Endothelial cell of umbilical vein (primary cell): ENCODE measurements around the gene COL1A1. TPM values are rescaled to one million over a fixed set of nuclear protein-coding genes. Genes with fewer than 3 reads are reported as not detected.

Experiments
- BruUV-seq: library from RNA; stranded (reverse); fragments of 400-500 nt; replicated peaks from 2 replicates; lab custom pipeline; 2021; lab: Mats Ljungman, UMichigan
- CTCF ChIA-PET: fragments of 300-600, 350-600 bp; sonication (Branson Sonifier 250); formaldehyde crosslinking; loops from one replicate; lab custom pipeline; 2021; ENCODE audit warnings: antibody characterized with exemption, inconsistent platforms; lab: Charles Lee
- POLR2A ChIA-PET: fragments of 300-600, 350-600 bp; sonication (Branson Sonifier 250); formaldehyde crosslinking; loops from one replicate; lab custom pipeline; 2021; ENCODE audit warnings: antibody characterized with exemption, inconsistent platforms; lab: Charles Lee
- DNase-seq: peaks from one replicate; pipeline ENCODE4 v3.0.0-alpha.2; 2011; ENCODE audit warnings: low read depth, low spot score
- FAIRE-seq: peaks from 2 replicates; lab custom pipeline; 2011; peaks lifted over from hg19 to GRCh38; lab: Jason Lieb, UNC
- H2AFZ ChIP-seq: 2 replicates; pipeline ENCODE4 v1.6.0; 2012; ENCODE audit warnings: low read depth, low read length, control low read depth, inconsistent platforms
- H3K27ac ChIP-seq: 2 replicates; pipeline ENCODE4 v1.5.1; 2011; ENCODE audit warnings: low read depth, mild to moderate bottlenecking, control low read depth, low read length, moderate library complexity; ENCODE audit not compliant: insufficient read depth
- H3K27me3 ChIP-seq, 2 experiments: 2 replicates each; pipeline versions ENCODE4 v1.6.0 to v1.6.1; 2011; ENCODE audit warnings: low read length in 2 of 2, mixed read lengths in 1 of 2; ENCODE audit not compliant: control insufficient read depth in 2 of 2, insufficient read depth in 2 of 2
- H3K36me3 ChIP-seq, 2 experiments: 2 replicates in 1 of 2; 3 replicates in 1 of 2; pipeline ENCODE4 v1.5.1; 2011; ENCODE audit warnings: low read length in 2 of 2, mild to moderate bottlenecking in 1 of 2, moderate library complexity in 1 of 2; ENCODE audit not compliant: control insufficient read depth in 2 of 2, insufficient read depth in 2 of 2; ENCODE audit errors: extremely low read depth in 1 of 2
- H3K4me1 ChIP-seq: 3 replicates; pipeline ENCODE4 v1.5.1; 2011; ENCODE audit warnings: mild to moderate bottlenecking, low read length; ENCODE audit not compliant: control insufficient read depth, insufficient read depth; ENCODE audit errors: extremely low read depth
- H3K4me2 ChIP-seq: 2 replicates; pipeline ENCODE4 v1.6.1; 2011; ENCODE audit warnings: low read length, control low read depth, mixed read lengths; ENCODE audit not compliant: insufficient read depth
- H3K4me3 ChIP-seq, 3 experiments: fragments of 200-600 bp in 1 of 3; sonication (generic), shearing (Covaris generic) in 1 of 3; replicated peaks in 1 of 3; 2 replicates each; pipeline ENCODE4 v1.5.1; 2011 to 2016; ENCODE audit warnings: control low read depth in 3 of 3, low read length in 3 of 3, mild to moderate bottlenecking in 2 of 3, inconsistent platforms in 1 of 3, low read depth in 1 of 3, moderate library complexity in 1 of 3; ENCODE audit not compliant: insufficient read depth in 1 of 3
- H3K79me2 ChIP-seq: 2 replicates; pipeline ENCODE4 v1.6.0; 2012; ENCODE audit warnings: low read length, inconsistent platforms; ENCODE audit not compliant: control insufficient read depth, insufficient read depth
- H3K9ac ChIP-seq: replicated peaks from 2 replicates; pipeline ENCODE3; 2011; ENCODE audit warnings: low read length, control low read depth; ENCODE audit not compliant: insufficient read depth; ENCODE audit errors: extremely low read depth
- H3K9me1 ChIP-seq: replicated peaks from 3 replicates; pipeline ENCODE4 v1.6.0; 2011; ENCODE audit warnings: mild to moderate bottlenecking, low read length; ENCODE audit not compliant: control insufficient read depth, insufficient read depth; ENCODE audit errors: extremely low read depth
- H3K9me3 ChIP-seq: replicated peaks from 2 replicates; pipeline ENCODE4 v1.5.1; 2012; ENCODE audit warnings: low read length, inconsistent platforms; ENCODE audit not compliant: control insufficient read depth, insufficient read depth
- H4K20me1 ChIP-seq: replicated peaks from 2 replicates; pipeline ENCODE3; 2011; ENCODE audit warnings: mild to moderate bottlenecking, low read length; ENCODE audit not compliant: control insufficient read depth, insufficient read depth; ENCODE audit errors: extremely low read depth
- CTCF ChIP-seq, 2 donors: IDR thresholded peaks; 1 replicate in 1 of 2; 2 replicates in 1 of 2; pipeline ENCODE4 v1.5.1; 2011; ENCODE audit warnings: low read length in 2 of 2, mild to moderate bottlenecking in 2 of 2, moderate library complexity in 2 of 2, control low read depth in 1 of 2, inconsistent platforms in 1 of 2, low read depth in 1 of 2; ENCODE audit not compliant: insufficient read depth in 1 of 2; ENCODE audit errors: extremely low read depth in 1 of 2
- EZH2 ChIP-seq: IDR thresholded peaks from 2 replicates; pipeline ENCODE4 v1.6.1; 2012; ENCODE audit warnings: borderline replicate concordance, low read depth, mild to moderate bottlenecking, moderate library complexity, low read length, inconsistent platforms; ENCODE audit not compliant: severe bottlenecking
- FOS ChIP-seq: IDR thresholded peaks from 2 replicates; pipeline ENCODE4 v1.6.1; 2011; ENCODE audit warnings: mild to moderate bottlenecking, low read length, moderate library complexity, borderline replicate concordance; ENCODE audit not compliant: insufficient read depth
- GATA2 ChIP-seq: IDR thresholded peaks from 2 replicates; pipeline ENCODE4 v1.7.0; 2011; ENCODE audit warnings: low read depth, mild to moderate bottlenecking, moderate library complexity, mixed read lengths, low read length; ENCODE audit not compliant: insufficient read length, insufficient read depth
- JUN ChIP-seq: IDR thresholded peaks from 2 replicates; pipeline ENCODE4 v1.6.1; 2011; ENCODE audit warnings: borderline replicate concordance, low read depth; ENCODE audit not compliant: insufficient read length, insufficient read depth
- MYC ChIP-seq: IDR thresholded peaks from one replicate; pipeline ENCODE4 v1.6.1; 2011; ENCODE audit warnings: mild to moderate bottlenecking, low read depth, low read length
- POLR2A ChIP-seq: IDR thresholded peaks from 2 replicates; pipeline ENCODE4 v1.6.1; 2012; ENCODE audit warnings: low read depth, mild to moderate bottlenecking, control low read depth, low read length
- POLR2AphosphoS5 ChIP-seq: IDR thresholded peaks from 2 replicates; pipeline ENCODE4 v1.6.1; 2012; ENCODE audit warnings: low read depth, mild to moderate bottlenecking, control low read depth, low read length, moderate library complexity; ENCODE audit not compliant: insufficient read depth
- dilution Hi-C: fragments of 300-500 bp; cut with MboI; formaldehyde crosslinking; loops from one replicate; pipeline ENCODE4 v1.15.0; 2019; ENCODE audit warnings: low sequenced_read_pairs; ENCODE audit not compliant: extremely low pct_ligation_motif_present
- intact Hi-C: fragments of 100-400 bp; cut with micrococcal nuclease; formaldehyde crosslinking; loops from one replicate; pipeline ENCODE4 v1.10.0; 2022
- polyA plus RNA-seq, 4 experiments: library from polyadenylated mRNA; depleted of rRNA in 3 of 4; stranded (reverse) in 3 of 4; unstranded in 1 of 4; fragments of >200 nt; gene quantifications; 2 replicates each; pipeline versions ENCODE4 v1.2.1 to v1.2.3, GENCODE V29; 2011 to 2012; ENCODE audit warnings: missing spikeins in 1 of 4
- total RNA-seq: library from RNA; stranded (reverse); gene quantifications from 2 replicates; pipeline ENCODE4 v1.2.3, GENCODE V29; 2021
- TF ChIP-seq, protein P1 (sequence below): IDR thresholded peaks from 2 replicates; pipeline ENCODE4 v1.6.1; 2011; ENCODE audit not compliant: insufficient read depth, insufficient read length

The COL1A1 gene
- total and polyA plus RNA-seq, 2 donors (not counting 3 experiments of a cell fraction or from before 2014, with no cell fraction given), result 0.07 TPM

DNA sequence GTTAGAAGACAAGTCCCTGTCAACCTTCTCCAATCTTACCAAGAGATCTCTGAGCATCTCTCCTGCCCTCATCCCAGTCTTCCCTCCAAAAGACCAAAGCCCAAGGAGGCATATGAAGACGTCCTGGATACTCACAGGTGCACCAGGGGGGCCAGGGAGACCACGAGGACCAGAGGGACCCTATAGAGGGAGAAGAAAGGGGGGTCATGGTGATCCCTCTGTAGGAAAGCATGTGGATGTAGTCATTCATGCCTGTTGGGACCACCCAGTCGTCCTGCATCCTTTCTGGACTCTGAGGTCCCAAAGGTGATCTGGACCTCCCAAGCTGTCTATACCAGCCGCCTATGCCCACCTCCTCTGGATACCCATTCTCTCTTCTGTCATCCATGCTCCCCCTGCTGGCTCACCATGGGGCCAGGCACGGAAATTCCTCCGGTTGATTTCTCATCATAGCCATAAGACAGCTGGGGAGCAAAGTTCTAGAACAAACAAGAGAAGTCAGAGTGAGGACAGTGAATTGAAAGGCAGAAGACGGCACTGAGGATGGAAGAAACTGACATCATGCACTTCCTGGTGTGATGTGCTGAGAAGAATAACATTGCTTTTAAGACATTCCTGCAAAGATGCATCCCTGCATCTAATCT lies 3.3 kb downstream of the COL1A1 start:
- no peak overlapping the region for H3K9ac ChIP-seq
- H3K4me3 ChIP-seq, result no peak overlapping the region
- FAIRE-seq (peak; percentile 95), DNase-seq (peak; percentile 64)
- H3K79me2 ChIP-seq, result no peaks in the 10 kb centered on the region
- TF ChIP-seq CTCF (IDR thresholded peaks at IDR 0.05; ENCODE audit: extremely low read depth in 1 of 2, insufficient read depth in 1 of 2, low read depth in 1 of 2, low read length in 2 of 2), result peak; percentile 77 to 79
- no peak for TF ChIP-seq POLR2AphosphoS5
- no peak overlapping the region for H2AFZ ChIP-seq
- CTCF ChIA-PET, result interaction anchor here (0.6 to 5.1 kb wide), 25 partner anchors 9 to 104 kb away, joined by 3 to 234 read pairs (median 5); partner anchors contain the start of genes PDK2 and SGCA
- no TSS peak for BruUV-seq
- H4K20me1 ChIP-seq, result no peaks in the 10 kb centered on the region
- intact Hi-C loops (loop anchor here (1.0 kb wide), 2 partner anchors 29 to 83 kb away; no protein-coding TSS in a partner anchor), dilution Hi-C loops (no loop called here)
- H3K4me1 ChIP-seq, result no peaks in the 10 kb centered on the region
- H3K9me3 ChIP-seq, result no peaks in the 10 kb centered on the region
- H3K9me1 ChIP-seq, result no peaks in the 10 kb centered on the region
- H3K36me3 ChIP-seq, result no peaks in the 10 kb centered on the region
- H3K27me3 ChIP-seq, result peaks cover 13 to 21% of the 10 kb centered on the region in 2 experiments
- H3K27ac ChIP-seq, result no peak overlapping the region
- POLR2A ChIA-PET, result no interaction called here
- H3K4me2 ChIP-seq, result no peak overlapping the region

GRCh38 chr17:50196826-50197225 lies 4.6 kb downstream of the COL1A1 start:
- Histone ChIP-seq H3K36me3 (no peaks in the 10 kb centered on the region), H3K9me1 (no peaks in the 10 kb centered on the region), H2AFZ (no peak overlapping the region), H3K79me2 (no peaks in the 10 kb centered on the region), H4K20me1 (no peaks in the 10 kb centered on the region), H3K27ac (no peak overlapping the region), H3K9ac (no peak overlapping the region), H3K4me1 (no peaks in the 10 kb centered on the region), H3K4me2 (no peak overlapping the region), H3K27me3 (peaks cover 9 to 11% of the 10 kb centered on the region in 2 experiments), H3K9me3 (no peaks in the 10 kb centered on the region), H3K4me3 (no peak overlapping the region)
- no peak for DNase-seq
- intact Hi-C loops, result no loop called here
- POLR2A ChIA-PET, result no interaction called here
- TF ChIP-seq CTCF (IDR thresholded peaks at IDR 0.05; ENCODE audit: extremely low read depth in 1 of 2, insufficient read depth in 1 of 2, low read depth in 1 of 2, low read length in 2 of 2), result no peak
- no peak for TF ChIP-seq POLR2AphosphoS5
- TF ChIP-seq, protein P1, sequence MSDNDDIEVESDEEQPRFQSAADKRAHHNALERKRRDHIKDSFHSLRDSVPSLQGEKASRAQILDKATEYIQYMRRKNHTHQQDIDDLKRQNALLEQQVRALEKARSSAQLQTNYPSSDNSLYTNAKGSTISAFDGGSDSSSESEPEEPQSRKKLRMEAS, result no peak
- no peak for TF ChIP-seq MYC
- TF ChIP-seq JUN, result no peak
- TF ChIP-seq POLR2A, result no peak
- no peak for TF ChIP-seq GATA2
- TF ChIP-seq FOS, result no peak
- no peak for TF ChIP-seq EZH2
- CTCF ChIA-PET, result interaction anchor here (1.0 to 5.1 kb wide), 7 partner anchors 19 to 99 kb away, joined by 3 to 234 read pairs (median 15); partner anchors contain the start of gene SGCA
- no TSS peak for BruUV-seq
- no peak for FAIRE-seq
- dilution Hi-C loops, result no loop called here
